ENCODE measurements around the gene RBBP4.

RBBP4 gene

DNA sequence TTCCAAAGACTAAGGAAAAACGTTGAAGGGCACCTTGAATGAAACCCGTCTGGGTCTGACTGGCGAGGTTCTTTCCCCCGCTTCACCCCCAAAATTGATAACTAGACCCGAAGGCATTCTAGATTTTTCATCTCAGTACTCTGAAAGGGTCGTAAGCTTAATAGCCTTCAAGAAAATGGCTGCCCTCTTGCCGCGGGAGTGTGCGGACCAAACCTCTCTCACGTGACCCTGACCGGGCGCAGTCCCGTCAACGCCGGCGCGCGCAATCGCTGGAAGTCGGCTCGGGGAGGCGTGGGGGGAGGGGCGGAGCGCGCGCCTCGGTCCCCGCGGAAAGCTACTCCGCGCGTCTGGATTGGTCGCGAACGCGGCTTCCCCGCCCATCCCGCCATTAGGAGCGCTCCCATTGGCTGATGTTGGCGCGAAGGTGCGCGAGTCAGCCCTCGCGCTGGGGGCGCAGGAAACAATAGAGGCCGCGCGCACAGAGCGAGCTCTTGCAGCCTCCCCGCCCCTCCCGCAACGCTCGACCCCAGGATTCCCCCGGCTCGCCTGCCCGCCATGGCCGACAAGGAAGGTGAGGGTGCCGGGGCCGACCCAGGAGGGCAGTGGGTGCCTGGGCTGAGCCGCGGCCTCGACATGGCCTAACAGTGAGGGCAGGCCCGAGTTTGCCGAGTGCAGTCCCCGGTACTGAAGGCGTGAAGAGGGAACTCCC, at the start of gene RBBP4:
TSS of gene RBBP4 (plus strand) at position 457 of the 709 bp plus-strand sequence. CDS start at position 556, 99 bp downstream.
- CTCF ChIA-PET, result interaction anchor here (0.8 to 1.0 kb wide), 4 partner anchors 9 to 131 kb away, joined by 3 to 4 read pairs (median 4); no protein-coding TSS in a partner anchor
- peak; percentile 73 for DNase-seq (ENCODE audit: low read depth, low spot score)
- peak within 1 kb of the TSS; percentile 76 for H3K4me3 ChIP-seq (ENCODE audit: low read depth, low read length)
- POLR2A ChIA-PET, result interaction anchor here (0.8 to 1.4 kb wide), 9 partner anchors 11 to 257 kb away, joined by 3 to 10 read pairs (median 4); partner anchors contain the start of genes BSDC1 and SYNC
- TF ChIP-seq, protein P1, sequence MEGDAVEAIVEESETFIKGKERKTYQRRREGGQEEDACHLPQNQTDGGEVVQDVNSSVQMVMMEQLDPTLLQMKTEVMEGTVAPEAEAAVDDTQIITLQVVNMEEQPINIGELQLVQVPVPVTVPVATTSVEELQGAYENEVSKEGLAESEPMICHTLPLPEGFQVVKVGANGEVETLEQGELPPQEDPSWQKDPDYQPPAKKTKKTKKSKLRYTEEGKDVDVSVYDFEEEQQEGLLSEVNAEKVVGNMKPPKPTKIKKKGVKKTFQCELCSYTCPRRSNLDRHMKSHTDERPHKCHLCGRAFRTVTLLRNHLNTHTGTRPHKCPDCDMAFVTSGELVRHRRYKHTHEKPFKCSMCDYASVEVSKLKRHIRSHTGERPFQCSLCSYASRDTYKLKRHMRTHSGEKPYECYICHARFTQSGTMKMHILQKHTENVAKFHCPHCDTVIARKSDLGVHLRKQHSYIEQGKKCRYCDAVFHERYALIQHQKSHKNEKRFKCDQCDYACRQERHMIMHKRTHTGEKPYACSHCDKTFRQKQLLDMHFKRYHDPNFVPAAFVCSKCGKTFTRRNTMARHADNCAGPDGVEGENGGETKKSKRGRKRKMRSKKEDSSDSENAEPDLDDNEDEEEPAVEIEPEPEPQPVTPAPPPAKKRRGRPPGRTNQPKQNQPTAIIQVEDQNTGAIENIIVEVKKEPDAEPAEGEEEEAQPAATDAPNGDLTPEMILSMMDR (IDR thresholded peaks at IDR 0.05; ENCODE audit: insufficient read depth, low read length, missing control alignments), result no peak

DNA sequence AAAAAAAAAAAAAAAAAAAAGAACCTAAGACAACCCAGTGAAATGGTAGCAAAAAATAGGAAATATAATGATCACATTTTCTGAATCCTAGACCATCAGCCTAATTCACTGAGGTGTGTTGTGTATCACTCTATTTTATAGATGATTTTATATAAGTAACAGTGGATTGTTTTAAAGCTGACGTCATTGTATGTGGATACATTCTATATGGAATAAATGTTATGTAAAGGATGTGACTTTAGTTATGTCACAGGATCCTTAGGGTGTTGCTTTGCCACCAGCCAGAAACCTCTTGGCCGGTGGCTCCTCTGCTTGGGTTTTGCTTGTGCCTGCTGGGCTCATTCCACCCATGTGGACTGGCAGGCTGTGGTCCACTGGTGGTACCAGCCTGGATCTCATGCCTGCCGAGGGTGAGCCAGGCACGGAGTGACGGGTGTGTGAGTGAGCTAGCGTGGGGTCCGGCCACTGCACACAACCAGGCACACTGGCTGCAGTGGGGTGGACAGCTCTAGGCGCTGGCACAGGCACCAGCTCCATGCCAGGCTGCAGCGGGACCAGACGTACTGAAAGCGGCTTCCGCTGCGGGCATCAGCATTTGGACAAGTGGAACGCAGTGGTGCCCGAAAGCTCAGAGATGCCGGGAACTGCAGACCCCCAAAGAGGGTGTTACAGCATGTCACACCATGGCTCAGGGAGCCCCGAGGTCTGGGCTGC, 45.1 kb upstream of the RBBP4 start:
- no peak overlapping the region for H3K4me3 ChIP-seq (ENCODE audit: low read depth, low read length)
- TF ChIP-seq, protein P1 (IDR thresholded peaks at IDR 0.05; ENCODE audit: insufficient read depth, low read length, missing control alignments), result no peak
- ChIA-PET CTCF (interaction anchor here (1.0 to 1.7 kb wide), 2 partner anchors 12 to 14 kb away, joined by 6 read pairs; no protein-coding TSS in a partner anchor), POLR2A (interaction anchor here (0.7 kb wide), 1 partner anchor 15 kb away, joined by 4 read pairs; no protein-coding TSS in a partner anchor)
- no peak for DNase-seq (ENCODE audit: low read depth, low spot score)

DNA sequence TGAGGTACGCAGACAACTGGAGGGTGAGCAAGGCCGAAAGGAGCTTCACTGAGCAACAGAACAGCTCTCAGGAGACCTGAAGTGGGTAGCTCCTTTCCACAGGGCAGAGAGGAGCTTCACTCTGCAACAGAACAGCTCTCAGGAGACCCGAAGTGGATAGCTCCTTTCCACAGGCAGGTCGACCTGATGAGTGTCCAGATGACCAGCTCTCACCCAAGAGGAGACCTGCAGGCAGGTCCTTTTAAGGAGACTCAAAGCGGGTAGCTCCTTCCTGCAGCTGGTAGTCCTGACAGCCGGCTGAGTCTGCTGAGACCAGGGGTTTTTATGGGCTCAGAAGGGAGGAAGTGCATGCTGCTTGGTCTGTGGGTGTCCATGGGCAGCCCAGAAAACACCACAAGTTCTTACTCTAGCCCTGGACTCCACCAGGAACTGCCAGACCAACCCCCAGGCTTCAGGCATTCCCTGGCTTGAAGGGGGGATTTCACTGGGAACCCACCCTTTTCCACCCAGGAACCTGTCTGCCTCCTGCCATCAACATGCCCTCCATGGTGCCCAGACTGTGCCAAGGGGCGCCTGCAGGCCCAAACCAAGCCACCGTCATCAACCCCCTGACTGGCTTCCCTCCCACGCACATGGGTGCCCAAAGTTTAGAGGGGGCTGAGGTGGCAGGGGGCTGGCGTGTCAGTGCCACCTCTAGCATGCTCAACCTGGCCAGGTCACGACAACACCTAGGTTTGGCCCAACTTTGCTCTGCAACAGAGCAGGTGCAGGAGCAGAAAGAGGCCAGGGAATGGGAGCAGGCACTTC, 44.2 kb upstream of the RBBP4 start:
- DNase-seq (ENCODE audit: low read depth, low spot score), result no peak
- H3K4me3 ChIP-seq (ENCODE audit: low read depth, low read length), result no peak overlapping the region
- TF ChIP-seq, protein P1 (IDR thresholded peaks at IDR 0.05; ENCODE audit: insufficient read depth, low read length, missing control alignments), result no peak
- CTCF ChIA-PET, result interaction anchor here (0.9 to 1.7 kb wide), 4 partner anchors 11 to 86 kb away, joined by 3 to 6 read pairs (median 4); no protein-coding TSS in a partner anchor
- POLR2A ChIA-PET, result interaction anchor here (0.7 kb wide), 1 partner anchor 14 kb away, joined by 4 read pairs; no protein-coding TSS in a partner anchor

DNA sequence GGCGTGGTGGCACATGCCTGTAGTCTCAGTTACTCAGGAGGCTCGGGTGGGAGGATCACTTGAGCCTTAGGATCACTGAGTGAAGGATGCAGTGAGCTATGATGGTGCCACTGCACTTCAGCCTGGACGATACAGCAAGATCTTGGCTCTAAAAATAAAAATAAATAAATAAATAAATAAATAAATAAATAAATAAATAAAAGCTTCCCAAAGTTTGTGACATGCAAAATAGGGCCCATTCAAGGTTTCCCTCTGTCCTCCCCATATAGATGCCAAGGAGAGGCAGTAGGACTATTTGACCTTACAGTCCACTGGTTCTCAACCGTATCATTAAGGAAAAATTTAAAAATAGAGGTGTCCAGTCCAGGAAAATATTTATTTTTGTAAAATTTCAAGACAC, 41.8 kb upstream of the RBBP4 start:
- TF ChIP-seq, protein P1 (IDR thresholded peaks at IDR 0.05; ENCODE audit: insufficient read depth, low read length, missing control alignments), result no peak
- ChIA-PET POLR2A (interaction anchor here (0.6 kb wide), 2 partner anchors 90 to 739 kb away, joined by 3 read pairs; no protein-coding TSS in a partner anchor), CTCF (no interaction called here)
- H3K4me3 ChIP-seq (ENCODE audit: low read depth, low read length), result no peak overlapping the region
- no peak for DNase-seq (ENCODE audit: low read depth, low spot score)

DNA sequence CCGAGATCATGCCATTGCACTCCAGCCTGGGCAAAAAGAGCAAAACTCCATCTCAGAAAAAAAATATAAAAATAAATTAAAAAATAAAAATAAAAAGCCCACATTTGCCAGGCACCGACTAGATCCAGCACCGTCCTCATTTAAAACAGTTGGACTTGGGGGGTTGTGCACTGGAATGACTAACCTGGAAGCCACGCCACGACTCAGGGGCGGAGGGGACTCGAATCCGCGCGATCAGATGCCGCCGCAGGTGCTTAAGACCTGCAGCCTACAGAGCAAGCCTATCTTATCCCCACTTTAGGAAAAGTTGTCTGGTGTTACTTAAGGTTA, 39.2 kb upstream of the RBBP4 start:
- no peak for DNase-seq (ENCODE audit: low read depth, low spot score)
- POLR2A ChIA-PET, result no interaction called here
- H3K4me3 ChIP-seq (ENCODE audit: low read depth, low read length), result peak overlapping the region; percentile 54
- CTCF ChIA-PET, result interaction anchor here (1.2 kb wide), 1 partner anchor 9 kb away, joined by 3 read pairs; no protein-coding TSS in a partner anchor
- TF ChIP-seq, protein P1 (IDR thresholded peaks at IDR 0.05; ENCODE audit: insufficient read depth, low read length, missing control alignments), result no peak

All from AG04449 (cell line).